DND-41 (cell line): ENCODE results near the gene PLSCR4.

Experiments used
- ATAC-seq: fragments of 200-7000 bp; cut with Tn5 transposase; 3 replicates; pipeline ENCODE4 v1.9.1; 2021; ENCODE audit warnings: low read depth; ENCODE audit not compliant: insufficient read depth
- DNase-seq: peaks from one replicate; pipeline ENCODE4 v3.0.0-alpha.2; 2020
- H2AFZ ChIP-seq: 2 replicates; pipeline ENCODE4 v1.6.0; 2012; ENCODE audit warnings: low read depth, low read length
- H3K27ac ChIP-seq: 2 replicates; pipeline ENCODE4 v1.5.1; 2012; ENCODE audit warnings: low read length, inconsistent platforms
- H3K27me3 ChIP-seq: fragments of 200-600 bp; sonication (generic); 2 replicates; pipeline ENCODE4 v1.6.0; 2012; ENCODE audit warnings: low read length, mild to moderate bottlenecking, inconsistent platforms; ENCODE audit not compliant: insufficient read depth, poor library complexity
- H3K36me3 ChIP-seq: 2 replicates; pipeline ENCODE4 v1.5.1; 2012; ENCODE audit warnings: low read length, inconsistent platforms; ENCODE audit not compliant: insufficient read depth
- H3K4me1 ChIP-seq: 2 replicates; pipeline ENCODE4 v1.5.1; 2012; ENCODE audit warnings: mild to moderate bottlenecking, low read length; ENCODE audit not compliant: insufficient read depth
- H3K4me2 ChIP-seq: 2 replicates; pipeline ENCODE4 v1.6.0; 2012; ENCODE audit warnings: mild to moderate bottlenecking, moderate library complexity, low read length, inconsistent platforms; ENCODE audit not compliant: insufficient read depth
- H3K4me3 ChIP-seq, 2 experiments: fragments of 200-600 bp in 1 of 2; shearing (Covaris generic) in 1 of 2; 2 replicates each; pipeline ENCODE4 v1.5.1; 2012 to 2016; ENCODE audit warnings: inconsistent platforms in 2 of 2, low read length in 2 of 2, mild to moderate bottlenecking in 2 of 2, low read depth in 1 of 2, moderate library complexity in 1 of 2
- H3K79me2 ChIP-seq: 2 replicates; pipeline ENCODE4 v1.6.0; 2012; ENCODE audit warnings: low read length, inconsistent platforms; ENCODE audit not compliant: insufficient read depth
- H3K9ac ChIP-seq: 2 replicates; pipeline ENCODE4 v1.6.0; 2012; ENCODE audit warnings: low read depth, mild to moderate bottlenecking, inconsistent platforms, low read length, moderate library complexity
- H3K9me3 ChIP-seq: 2 replicates; pipeline ENCODE4 v1.5.1; 2012; ENCODE audit warnings: low read length, moderate library complexity, mild to moderate bottlenecking, inconsistent platforms; ENCODE audit not compliant: insufficient read depth, severe bottlenecking
- H4K20me1 ChIP-seq: 2 replicates; pipeline ENCODE4 v1.6.0; 2012; ENCODE audit warnings: low read length; ENCODE audit not compliant: insufficient read depth
- EZH2 ChIP-seq: IDR thresholded peaks from 3 replicates; pipeline ENCODE4 v1.6.1; 2012; ENCODE audit warnings: borderline replicate concordance, low read depth, mild to moderate bottlenecking, moderate library complexity, low read length, inconsistent platforms; ENCODE audit not compliant: severe bottlenecking
- TF ChIP-seq, protein P1 (sequence below): IDR thresholded peaks from 2 replicates; pipeline ENCODE4 v1.5.1; 2012; ENCODE audit warnings: borderline replicate concordance, low read length, moderate library complexity, mild to moderate bottlenecking; ENCODE audit not compliant: poor library complexity, severe bottlenecking; ENCODE audit errors: extremely low read depth

The PLSCR4 gene

DNA sequence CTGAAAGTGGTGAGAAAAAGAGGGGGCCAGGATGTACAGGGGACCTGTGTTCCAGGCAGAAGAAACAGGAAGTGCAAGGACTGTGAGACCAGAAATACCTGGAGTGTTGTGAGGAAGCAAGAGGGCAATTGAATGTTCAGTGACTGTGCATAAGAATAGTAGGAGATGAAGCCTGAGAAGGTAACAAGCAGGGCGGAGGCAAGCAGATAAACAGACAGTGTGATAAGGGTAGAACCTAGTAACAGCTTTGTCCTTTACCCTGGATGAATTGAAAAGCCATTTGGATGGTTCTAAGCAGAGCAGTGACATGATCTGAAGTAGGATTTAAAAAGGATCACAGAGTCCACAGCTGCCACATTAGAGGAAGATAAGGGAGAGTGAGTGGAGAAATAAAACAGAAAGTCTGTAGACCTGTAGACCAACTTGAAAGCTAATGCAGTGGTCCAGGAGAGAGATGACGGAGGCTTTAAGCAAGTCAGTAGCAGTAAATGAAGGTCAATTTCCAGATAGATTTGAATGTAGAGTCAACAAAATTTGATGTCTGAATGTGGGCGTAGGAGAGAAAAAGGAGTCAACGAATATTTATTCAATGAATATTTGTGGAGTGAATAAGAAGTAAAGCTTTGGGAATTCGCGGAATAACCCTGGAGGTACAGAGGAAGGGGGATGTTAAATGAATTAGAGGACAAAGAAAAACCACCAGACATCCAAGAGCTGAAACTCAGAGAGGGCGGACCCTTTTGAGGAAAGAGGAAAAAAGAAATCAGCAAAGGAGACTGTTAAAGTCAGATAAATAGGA, 85.7 kb downstream of the PLSCR4 start:
- H3K4me1 ChIP-seq, result no peaks in the 10 kb centered on the region
- no peaks in the 10 kb centered on the region for H3K36me3 ChIP-seq
- no peak overlapping the region for H3K9ac ChIP-seq
- ATAC-seq, result no peak
- H3K79me2 ChIP-seq, result no peaks in the 10 kb centered on the region
- DNase-seq, result no peak
- no peak overlapping the region for H3K27ac ChIP-seq
- H3K27me3 ChIP-seq, result no peaks in the 10 kb centered on the region
- no peak overlapping the region for H3K4me3 ChIP-seq
- H2AFZ ChIP-seq, result no peak overlapping the region
- H4K20me1 ChIP-seq, result no peaks in the 10 kb centered on the region
- H3K4me2 ChIP-seq, result no peak overlapping the region
- TF ChIP-seq EZH2, result no peak
- TF ChIP-seq, protein P1, sequence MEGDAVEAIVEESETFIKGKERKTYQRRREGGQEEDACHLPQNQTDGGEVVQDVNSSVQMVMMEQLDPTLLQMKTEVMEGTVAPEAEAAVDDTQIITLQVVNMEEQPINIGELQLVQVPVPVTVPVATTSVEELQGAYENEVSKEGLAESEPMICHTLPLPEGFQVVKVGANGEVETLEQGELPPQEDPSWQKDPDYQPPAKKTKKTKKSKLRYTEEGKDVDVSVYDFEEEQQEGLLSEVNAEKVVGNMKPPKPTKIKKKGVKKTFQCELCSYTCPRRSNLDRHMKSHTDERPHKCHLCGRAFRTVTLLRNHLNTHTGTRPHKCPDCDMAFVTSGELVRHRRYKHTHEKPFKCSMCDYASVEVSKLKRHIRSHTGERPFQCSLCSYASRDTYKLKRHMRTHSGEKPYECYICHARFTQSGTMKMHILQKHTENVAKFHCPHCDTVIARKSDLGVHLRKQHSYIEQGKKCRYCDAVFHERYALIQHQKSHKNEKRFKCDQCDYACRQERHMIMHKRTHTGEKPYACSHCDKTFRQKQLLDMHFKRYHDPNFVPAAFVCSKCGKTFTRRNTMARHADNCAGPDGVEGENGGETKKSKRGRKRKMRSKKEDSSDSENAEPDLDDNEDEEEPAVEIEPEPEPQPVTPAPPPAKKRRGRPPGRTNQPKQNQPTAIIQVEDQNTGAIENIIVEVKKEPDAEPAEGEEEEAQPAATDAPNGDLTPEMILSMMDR, result no peak
- H3K9me3 ChIP-seq, result no peaks in the 10 kb centered on the region

DNA sequence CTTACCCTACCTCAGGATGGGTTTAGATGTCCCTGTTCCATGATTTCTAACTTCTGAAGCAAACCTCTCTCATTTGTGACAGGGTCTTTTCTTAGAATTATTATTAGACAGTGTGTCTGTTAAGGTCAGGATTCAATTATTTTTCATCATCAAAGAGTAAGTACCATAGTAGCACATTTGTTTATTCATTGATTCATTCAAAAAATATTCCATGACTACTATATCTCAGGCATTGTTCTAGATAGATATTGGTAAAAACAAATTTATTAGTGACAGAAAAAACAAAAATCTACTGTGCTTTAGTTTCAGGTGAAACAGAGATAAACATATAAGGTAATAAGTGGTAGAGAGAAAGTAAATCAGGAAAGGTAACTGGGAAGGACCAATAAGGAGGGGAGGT, 86.4 kb downstream of the PLSCR4 start:
- Histone ChIP-seq H2AFZ (no peak overlapping the region), H3K9me3 (no peaks in the 10 kb centered on the region), H3K4me2 (no peak overlapping the region), H3K4me1 (no peaks in the 10 kb centered on the region), H3K36me3 (no peaks in the 10 kb centered on the region), H4K20me1 (no peaks in the 10 kb centered on the region), H3K79me2 (no peaks in the 10 kb centered on the region), H3K9ac (no peak overlapping the region), H3K4me3 (no peak overlapping the region), H3K27ac (no peak overlapping the region), H3K27me3 (no peaks in the 10 kb centered on the region)
- no peak for ATAC-seq
- DNase-seq, result no peak
- TF ChIP-seq, protein P1, result no peak
- no peak for TF ChIP-seq EZH2

DNA sequence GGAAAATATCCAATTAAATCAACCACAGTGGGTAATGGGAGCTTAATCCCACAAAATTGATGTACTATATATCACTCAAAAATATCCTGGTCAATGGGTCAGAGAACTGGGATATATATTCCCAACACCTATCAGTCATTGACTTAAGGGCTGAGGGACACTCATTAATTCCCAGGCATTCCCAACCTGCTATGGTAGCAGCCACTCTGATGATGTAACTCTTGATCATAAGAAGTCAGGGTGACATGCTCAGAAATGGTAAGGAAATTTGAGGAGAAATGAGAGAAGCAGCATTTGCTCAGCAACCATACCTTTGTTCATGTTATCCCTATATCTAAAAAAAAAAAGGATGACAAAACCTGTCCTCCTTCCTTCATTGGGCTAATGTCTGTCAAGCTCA, 86.8 kb downstream of the PLSCR4 start:
- H3K79me2 ChIP-seq, result no peaks in the 10 kb centered on the region
- H3K27me3 ChIP-seq, result no peaks in the 10 kb centered on the region
- no peaks in the 10 kb centered on the region for H4K20me1 ChIP-seq
- no peaks in the 10 kb centered on the region for H3K36me3 ChIP-seq
- H3K9me3 ChIP-seq, result no peaks in the 10 kb centered on the region
- H2AFZ ChIP-seq, result no peak overlapping the region
- H3K4me2 ChIP-seq, result no peak overlapping the region
- H3K9ac ChIP-seq, result no peak overlapping the region
- no peak overlapping the region for H3K27ac ChIP-seq
- TF ChIP-seq, protein P1, result no peak
- no peak for TF ChIP-seq EZH2
- no peak overlapping the region for H3K4me3 ChIP-seq
- ATAC-seq (no peak), DNase-seq (no peak)
- H3K4me1 ChIP-seq, result no peaks in the 10 kb centered on the region

DNA sequence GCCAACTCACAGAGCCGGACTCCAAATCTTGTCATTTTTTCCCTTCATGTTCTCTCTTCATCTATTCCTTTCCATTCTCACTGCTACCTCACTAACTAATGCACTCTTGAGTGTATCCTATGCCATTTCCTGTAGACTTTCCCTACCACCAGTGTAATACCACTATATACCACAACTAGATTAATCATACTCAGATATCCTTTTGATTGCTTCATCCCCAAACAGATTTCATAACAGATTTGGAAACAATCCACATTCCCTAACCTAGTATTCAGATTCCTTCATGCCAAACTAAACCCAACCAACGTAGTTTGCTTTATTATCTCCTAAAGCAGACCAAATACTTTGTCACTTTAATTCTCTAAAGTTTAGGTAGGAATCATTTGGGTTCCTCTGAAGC, 87.3 kb downstream of the PLSCR4 start:
- Histone ChIP-seq H3K4me1 (no peaks in the 10 kb centered on the region), H3K79me2 (no peaks in the 10 kb centered on the region), H3K9me3 (no peaks in the 10 kb centered on the region), H3K4me3 (no peak overlapping the region), H3K27ac (no peak overlapping the region), H3K9ac (no peak overlapping the region), H3K27me3 (no peaks in the 10 kb centered on the region), H3K36me3 (no peaks in the 10 kb centered on the region), H2AFZ (no peak overlapping the region), H3K4me2 (no peak overlapping the region), H4K20me1 (no peaks in the 10 kb centered on the region)
- TF ChIP-seq EZH2, result no peak
- TF ChIP-seq, protein P1, result no peak
- no peak for DNase-seq
- no peak for ATAC-seq
